H54 (cell line): ENCODE measurements around the gene GDF2.

Source experiments
- DNase-seq: peaks from one replicate; pipeline ENCODE4 v3.0.0; 2011; ENCODE audit warnings: low spot score, mixed read lengths; ENCODE audit not compliant: insufficient read length
- FAIRE-seq: peaks from 3 replicates; lab custom pipeline; 2011; peaks lifted over from hg19 to GRCh38; lab: Jason Lieb, UNC
- POLR2A ChIP-seq: IDR thresholded peaks from 2 replicates; pipeline ENCODE4 v1.6.1; 2011; ENCODE audit warnings: low read depth, mild to moderate bottlenecking, low read length

GDF2 gene

DNA sequence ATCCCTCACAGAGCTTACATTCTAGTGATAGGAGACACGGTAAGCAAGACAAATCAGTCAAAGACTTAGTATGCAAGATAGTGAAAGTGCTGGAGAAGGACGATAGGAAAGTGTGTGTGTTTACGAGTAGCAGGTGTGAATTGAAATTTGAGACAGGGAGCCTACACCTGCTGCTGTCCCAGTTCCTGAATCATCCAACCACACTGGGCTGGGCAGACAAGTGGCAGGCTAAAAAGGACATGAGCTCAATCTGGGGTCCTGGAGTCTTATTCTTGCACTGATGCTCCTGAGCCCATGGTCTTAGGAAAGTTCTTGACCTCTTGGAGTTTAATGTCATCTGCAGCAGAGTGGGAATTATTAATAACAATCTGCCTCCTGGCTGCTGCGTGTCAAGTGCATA is 42.1 kb downstream of the GDF2 start:
- DNase-seq (no peak), FAIRE-seq (no peak)
- no peak for TF ChIP-seq POLR2A

- DNase-seq = no peak
- TF ChIP-seq POLR2A = no peak
These were observed 42.7 kb downstream of the GDF2 start for GRCh38 chr10:47364911-47365310.

DNA sequence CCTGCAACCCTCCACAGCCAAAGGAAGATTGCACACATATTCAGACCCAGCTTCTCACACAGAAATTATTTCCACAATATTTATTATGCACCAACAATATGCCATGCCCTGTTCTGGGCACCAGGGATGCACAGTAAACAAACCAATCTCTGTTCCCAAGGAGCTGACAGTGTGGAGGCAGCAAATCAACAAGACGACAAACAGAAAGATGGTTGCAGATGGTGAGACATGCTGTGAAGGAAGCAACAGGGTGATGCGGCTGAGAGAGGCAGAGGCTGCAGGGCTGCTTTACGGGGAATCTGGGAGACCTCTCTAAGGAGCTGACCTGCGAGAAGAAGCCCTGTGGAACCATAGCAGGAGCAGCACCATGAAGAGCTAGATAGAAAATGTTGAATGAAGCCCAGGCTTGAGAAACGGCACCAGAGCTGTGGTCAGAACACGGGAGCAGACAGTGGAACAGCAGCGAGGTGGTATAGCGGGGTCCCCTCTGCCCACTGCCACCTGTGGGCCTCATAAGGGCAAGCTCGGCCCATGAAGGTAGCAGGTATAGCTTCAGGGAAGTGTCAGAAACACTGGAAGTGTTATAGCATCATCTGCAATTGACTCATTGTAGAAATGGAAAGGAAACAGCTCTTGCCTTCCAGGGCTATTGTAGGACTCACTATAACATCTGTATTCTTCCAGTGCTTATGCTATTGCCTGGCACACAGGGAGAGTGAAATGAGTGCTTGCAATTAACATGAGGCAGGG is 43.4 kb downstream of the GDF2 start:
- DNase-seq = no peak
- FAIRE-seq = no peak
- TF ChIP-seq POLR2A = no peak

More at GRCh38 chr10:47364911-47365310, 42.7 kb downstream of the GDF2 start:
- no peak for FAIRE-seq

DNA sequence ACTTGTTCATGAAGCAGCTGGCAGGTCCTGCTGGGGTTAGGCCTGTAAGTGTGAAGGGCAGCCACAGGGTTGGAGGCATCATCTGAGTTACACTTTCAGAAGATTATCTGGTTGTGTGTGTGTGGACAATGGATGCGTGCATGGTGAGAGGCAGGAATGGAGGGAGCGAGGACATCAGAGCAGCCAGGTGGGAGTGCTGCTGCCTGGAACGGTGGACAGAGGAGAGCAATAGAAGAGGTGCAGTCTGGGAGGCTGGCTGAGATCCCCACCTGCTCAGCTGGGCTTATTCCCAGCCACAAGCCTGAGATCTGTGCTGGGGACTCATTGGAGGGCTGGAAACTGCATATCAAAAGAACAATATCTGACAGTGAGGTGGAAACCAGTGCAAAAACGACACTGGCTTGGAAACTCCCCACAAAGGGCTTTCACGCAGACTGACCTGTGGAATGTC is 44.0 kb downstream of the GDF2 start:
- DNase-seq (no peak), FAIRE-seq (no peak)
- TF ChIP-seq POLR2A = no peak

DNA sequence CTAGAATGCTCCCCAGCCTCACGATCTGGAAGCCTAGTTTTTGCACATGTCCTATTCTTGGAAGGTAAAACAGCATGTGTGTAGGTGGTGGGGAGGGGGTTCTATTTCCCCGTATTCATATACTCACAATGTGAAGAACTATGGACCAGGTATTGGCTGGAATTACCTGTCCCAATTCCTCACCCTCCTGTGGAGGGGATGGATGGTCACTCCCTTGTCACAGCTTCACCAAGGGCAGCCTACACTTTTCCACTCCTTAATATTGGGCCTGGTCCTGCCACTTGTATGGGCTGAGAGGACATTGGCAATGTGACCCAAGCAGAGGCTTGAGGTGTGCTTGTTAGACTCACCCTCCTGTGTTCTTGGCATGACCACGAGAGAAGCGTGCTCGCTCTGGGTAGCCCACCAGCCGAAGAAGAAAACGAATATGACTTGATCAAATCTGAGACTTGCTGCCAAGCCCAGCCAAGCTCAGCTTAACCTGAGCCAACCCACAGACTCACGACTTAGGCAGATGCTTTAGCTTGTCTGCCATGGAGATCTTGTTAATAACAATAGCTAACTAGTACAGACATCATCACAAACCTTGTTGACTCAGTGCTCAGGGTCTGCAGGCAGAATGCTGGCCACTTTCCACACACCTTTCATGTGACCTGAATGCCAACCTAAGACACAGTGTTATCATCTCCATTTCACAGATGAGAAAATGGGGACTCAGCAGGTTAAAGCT is 44.6 kb downstream of the GDF2 start:
- no peak for TF ChIP-seq POLR2A
- no peak for DNase-seq
- no peak for FAIRE-seq

- no peak for DNase-seq
- TF ChIP-seq POLR2A = no peak
- FAIRE-seq = no peak
These were observed 45.4 kb downstream of the GDF2 start for GRCh38 chr10:47367646-47368045.

- FAIRE-seq (no peak), DNase-seq (no peak)
- no peak for TF ChIP-seq POLR2A
These were observed 46.4 kb downstream of the GDF2 start for GRCh38 chr10:47368431-47369180.

DNA sequence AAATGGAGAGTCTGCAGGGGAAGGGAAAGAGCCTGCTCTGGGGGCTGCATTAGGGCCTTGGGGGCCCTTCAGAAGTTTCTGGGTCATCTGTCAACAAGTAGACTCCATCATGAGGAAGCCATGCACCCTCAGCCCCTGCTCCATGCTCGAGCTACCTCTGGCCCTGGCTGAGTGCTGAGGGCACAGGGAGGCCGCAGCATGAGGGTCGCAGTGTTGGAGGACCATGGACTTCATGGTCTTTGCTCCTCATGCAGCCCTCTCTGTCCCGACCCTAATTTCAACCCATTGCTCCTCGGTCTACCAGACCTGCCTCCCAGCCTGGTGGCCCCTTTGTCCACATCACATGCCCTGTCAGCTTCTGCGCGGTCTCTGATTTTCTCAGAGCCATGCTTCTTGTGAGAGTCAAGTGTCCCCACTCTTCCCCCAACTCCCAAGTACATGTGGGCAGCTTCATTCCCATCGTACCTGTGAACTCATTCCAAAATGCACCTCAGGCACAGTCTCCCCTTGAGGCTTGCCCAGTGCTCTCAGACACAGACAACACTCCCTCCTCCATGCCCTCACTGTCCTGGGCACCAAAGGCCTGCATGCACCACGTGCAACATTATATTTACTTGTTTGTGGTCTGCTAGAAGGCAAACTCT is 47.1 kb downstream of the GDF2 start:
- FAIRE-seq (no peak), DNase-seq (no peak)
- no peak for TF ChIP-seq POLR2A

GRCh38 chr10:47370015-47370767 is 47.9 kb downstream of the GDF2 start:
- TF ChIP-seq POLR2A = no peak
- DNase-seq = no peak
- FAIRE-seq = no peak

GRCh38 chr10:47370878-47371277 is 48.6 kb downstream of the GDF2 start:
- no peak for TF ChIP-seq POLR2A
- DNase-seq (no peak), FAIRE-seq (no peak)

DNA sequence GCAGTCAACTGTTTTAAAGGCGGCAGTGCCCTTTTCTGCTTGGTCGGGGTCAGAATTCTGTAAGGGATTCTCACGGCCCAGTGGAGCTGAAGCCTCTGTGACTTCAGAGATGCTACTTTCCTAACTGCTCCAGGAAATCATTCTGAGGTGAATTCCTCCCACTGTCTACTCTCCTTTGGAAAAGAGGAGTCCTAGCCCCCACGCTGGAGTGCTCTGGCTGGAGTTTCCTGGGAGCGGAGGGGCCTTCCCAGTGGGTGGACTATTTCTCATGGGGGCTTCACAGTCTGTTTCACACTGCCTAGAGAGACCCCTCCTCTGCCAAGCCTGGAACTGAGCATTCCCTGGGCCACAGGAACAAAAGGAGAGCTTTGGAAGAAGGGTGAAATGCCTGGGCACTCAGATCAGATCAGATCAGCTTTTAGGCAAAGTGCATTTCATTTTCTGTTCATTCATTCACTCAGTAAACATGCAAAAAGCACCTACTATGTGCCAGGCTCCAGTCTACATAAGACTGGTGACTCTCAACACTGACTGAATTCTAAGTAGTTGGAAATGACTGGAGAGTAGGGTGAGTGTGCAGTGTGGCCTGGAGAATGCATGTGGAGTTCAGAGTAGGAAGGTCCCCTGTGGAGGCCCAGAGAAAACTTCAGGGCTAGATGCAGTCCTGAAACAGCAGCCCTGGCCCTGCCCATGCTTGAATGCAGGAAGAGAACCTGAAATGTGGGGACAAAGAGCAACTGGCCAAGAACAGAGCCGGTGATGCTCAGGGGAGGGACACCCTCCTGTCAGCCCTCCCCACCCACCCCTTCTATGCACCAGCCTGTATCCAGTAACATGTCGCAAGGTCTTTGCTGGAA is 49.6 kb downstream of the GDF2 start:
- no peak for TF ChIP-seq POLR2A
- FAIRE-seq = no peak
- no peak for DNase-seq

- no peak for TF ChIP-seq POLR2A
- no peak for DNase-seq
These were observed 50.5 kb downstream of the GDF2 start for GRCh38 chr10:47372726-47373125.

More at GRCh38 chr10:47372726-47373125, 50.5 kb downstream of the GDF2 start:
- FAIRE-seq = no peak
